K562 (cell line): Measurements from ENCODE around the gene UBL5. TPM values are rescaled to one million over a fixed set of nuclear protein-coding genes. Genes with fewer than 3 reads are reported as not detected.

Source experiments
- ARID1B ChIP-seq: fragments of 450-650 bp; IDR thresholded peaks from 2 replicates; pipeline ENCODE4 v1.6.1; 2016; ENCODE audit warnings: antibody characterized with exemption, mild to moderate bottlenecking, inconsistent platforms
- ARNT ChIP-seq, 2 experiments: fragments of 450-650 bp; IDR thresholded peaks; 2 replicates each; pipeline ENCODE4 v1.6.1; 2016; ENCODE audit warnings: mild to moderate bottlenecking in 1 of 2
- BCOR ChIP-seq: fragments of 450-650 bp; IDR thresholded peaks from 2 replicates; pipeline ENCODE4 v1.6.1; 2016
- CBFA2T3 ChIP-seq: fragments of 450-650 bp; IDR thresholded peaks from 2 replicates; pipeline ENCODE4 v1.6.1; 2017
- CBX5 ChIP-seq: IDR thresholded peaks from 2 replicates; pipeline ENCODE4 v1.6.1; 2014; ENCODE audit warnings: low read depth, borderline replicate concordance
- DNMT1 ChIP-seq: fragments of 450-650 bp; IDR thresholded peaks from 2 replicates; pipeline ENCODE4 v1.6.1; 2016; ENCODE audit warnings: antibody characterized with exemption, mild to moderate bottlenecking
- FIP1L1 ChIP-seq: fragments of 200-400 bp; formaldehyde crosslinking; IDR thresholded peaks from 2 replicates; pipeline ENCODE4 v1.6.1; 2018; ENCODE audit warnings: mild to moderate bottlenecking, low read depth, low read length; ENCODE audit not compliant: poor library complexity, severe bottlenecking
- FOXJ2 ChIP-seq: fragments of 200-800 bp; sonication (Bioruptor generic); IDR thresholded peaks from 2 replicates; pipeline ENCODE4 v1.6.1; 2016; ENCODE audit warnings: missing genetic modification characterization, missing compliant biosample characterization
- FOXK1 ChIP-seq: sonication (generic); formaldehyde crosslinking; IDR thresholded peaks from 2 replicates; pipeline ENCODE4 v1.8.0; 2022; ENCODE audit warnings: missing genetic modification reagents, mild to moderate bottlenecking, borderline replicate concordance
- GTF2B ChIP-seq: IDR thresholded peaks from 2 replicates; pipeline ENCODE4 v1.6.1; 2011; ENCODE audit not compliant: insufficient read length; ENCODE audit errors: extremely low read depth
- GTF2E2 ChIP-seq: fragments of 200-800 bp; sonication (Bioruptor generic); IDR thresholded peaks from 2 replicates; pipeline ENCODE4 v1.6.1; 2016; ENCODE audit warnings: missing genetic modification characterization, missing compliant biosample characterization
- GTF2F1 ChIP-seq: IDR thresholded peaks from 2 replicates; pipeline ENCODE4 v1.6.1; 2011; ENCODE audit warnings: low read depth, low read length, improper control_type of control experiment
- ILK ChIP-seq: fragments of 450-650 bp; IDR thresholded peaks from 2 replicates; pipeline ENCODE4 v1.6.1; 2016; ENCODE audit warnings: missing genetic modification characterization, low read depth, mild to moderate bottlenecking, missing compliant biosample characterization, moderate library complexity, borderline replicate concordance
- JUN ChIP-seq, 2 experiments: sonication (generic) in 1 of 2; formaldehyde crosslinking in 1 of 2; IDR thresholded peaks; 2 replicates each; pipeline versions ENCODE4 v1.6.1 to v1.8.0; 2012 to 2022; ENCODE audit warnings: borderline replicate concordance in 2 of 2, mild to moderate bottlenecking in 2 of 2, improper control_type of control experiment in 1 of 2, low read depth in 1 of 2, low read length in 1 of 2, missing genetic modification reagents in 1 of 2
- MCM3 ChIP-seq: fragments of 450-650 bp; IDR thresholded peaks from 2 replicates; pipeline ENCODE4 v1.6.1; 2016
- MTA1 ChIP-seq: fragments of 450-650 bp; IDR thresholded peaks from 2 replicates; pipeline ENCODE4 v1.6.1; 2017; ENCODE audit warnings: borderline replicate concordance
- MTF1 ChIP-seq: fragments of 250-450 bp; sonication (Bioruptor Pico); IDR thresholded peaks from 2 replicates; pipeline ENCODE4 v1.9.0; 2021; ENCODE audit warnings: moderate library complexity, mild to moderate bottlenecking, inconsistent platforms, borderline replicate concordance
- NR2F6 ChIP-seq: fragments of 450-650 bp; formaldehyde crosslinking; IDR thresholded peaks from 2 replicates; pipeline ENCODE4 v1.4.0; 2020; ENCODE audit warnings: mild to moderate bottlenecking
- NUFIP1 ChIP-seq: fragments of 450-650 bp; IDR thresholded peaks from 2 replicates; pipeline ENCODE4 v1.6.1; 2018; ENCODE audit not compliant: partially characterized antibody
- PHTF2 ChIP-seq: fragments of 250-450 bp; sonication (Bioruptor Pico); IDR thresholded peaks from 2 replicates; pipeline ENCODE4 v1.5.0; 2021; ENCODE audit warnings: mild to moderate bottlenecking
- RB1 ChIP-seq: fragments of 450-650 bp; IDR thresholded peaks from 2 replicates; pipeline ENCODE4 v1.6.1; 2017; ENCODE audit warnings: low read depth, mild to moderate bottlenecking
- SP2 ChIP-seq: IDR thresholded peaks from 2 replicates; pipeline ENCODE4 v1.6.1; 2011; ENCODE audit warnings: mild to moderate bottlenecking, low read depth, low read length, moderate library complexity; ENCODE audit not compliant: poor library complexity, severe bottlenecking; ENCODE audit errors: extremely low read depth
- U2AF1 ChIP-seq: fragments of 200-400 bp; formaldehyde crosslinking; optimal IDR thresholded peaks from 2 replicates; pipeline ENCODE3; 2017; ENCODE audit warnings: mild to moderate bottlenecking, low read depth, low read length, moderate library complexity
- USF2 ChIP-seq: sonication (generic); formaldehyde crosslinking; IDR thresholded peaks from 2 replicates; pipeline ENCODE4 v1.5.0; 2020; ENCODE audit warnings: missing genetic modification reagents
- ZBED1 ChIP-seq: IDR thresholded peaks from 2 replicates; pipeline ENCODE4 v1.6.1; 2014
- ZNF224 ChIP-seq: sonication (generic); formaldehyde crosslinking; IDR thresholded peaks from 2 replicates; pipeline ENCODE4 v1.8.0; 2022; ENCODE audit warnings: mild to moderate bottlenecking, missing genetic modification reagents
- ZNF263 ChIP-seq: sonication (generic); formaldehyde crosslinking; IDR thresholded peaks from 2 replicates; pipeline ENCODE4 v1.8.0; 2022; ENCODE audit warnings: mild to moderate bottlenecking, missing genetic modification reagents, borderline replicate concordance
- ZNF274 ChIP-seq: IDR thresholded peaks from 2 replicates; pipeline ENCODE4 v1.6.1; 2011; ENCODE audit warnings: low read depth, mild to moderate bottlenecking, low read length, moderate library complexity, borderline replicate concordance
- ZNF347 ChIP-seq: fragments of 450-650 bp; formaldehyde crosslinking; IDR thresholded peaks from 2 replicates; pipeline ENCODE4 v1.4.0; 2020; ENCODE audit warnings: low read depth, mild to moderate bottlenecking, moderate library complexity
- ZNF780A ChIP-seq: fragments of 250-450 bp; sonication (Bioruptor Pico); IDR thresholded peaks from 2 replicates; pipeline ENCODE4 v1.5.0; 2021; ENCODE audit warnings: mild to moderate bottlenecking
- ZSCAN29 ChIP-seq: fragments of 450-650 bp; IDR thresholded peaks from 2 replicates; pipeline ENCODE4 v1.6.1; 2017
- polyA plus RNA-seq, 8 experiments: library from polyadenylated mRNA; depleted of rRNA in 4 of 8; stranded (reverse) in 5 of 8; unstranded in 3 of 8; fragments of >200 nt; fragmentation: Nextera tagmentation in 2 of 8; fragmentation: Illumina TruSeq in 1 of 8; extraction: Ambion mirVana in 2 of 8; extraction: Trizol in 1 of 8; gene quantifications; 2 replicates each; pipeline versions ENCODE4 v1.2.1 to v1.2.3, GENCODE V29; 2011 to 2014; ENCODE audit warnings: inconsistent platforms in 1 of 8, missing spikeins in 1 of 8
- total RNA-seq, 7 experiments: library from RNA; depleted of rRNA in 6 of 7; stranded (reverse); fragments of >200 nt in 6 of 7; fragmentation: Illumina TruSeq in 2 of 7; extraction: Trizol in 2 of 7; gene quantifications; 2 replicates each; pipeline versions ENCODE4 v1.2.1 to v1.2.3, GENCODE V29; 2011 to 2021; ENCODE audit warnings: low replicate concordance in 1 of 7

Gene UBL5
- total and polyA plus RNA-seq, 9 of the 15 experiments (the other 6 are each of a cell fraction or from before 2014, with no cell fraction given): 410 to 1,266 (median 613) TPM

GRCh38 chr19:9878511-9879196 lies 50.9 kb downstream of the UBL5 start (continued):
- TF ChIP-seq FOXK1 (CRISPR knock-in tag): no peak
- no peak for TF ChIP-seq ZNF274
- TF ChIP-seq U2AF1: no peak
- no peak for TF ChIP-seq CBX5
- TF ChIP-seq ARID1B: no peak
- TF ChIP-seq ZNF347 (CRISPR knock-in tag): no peak
- TF ChIP-seq SP2: no peak
- TF ChIP-seq USF2 (CRISPR knock-in tag): no peak
- no peak for TF ChIP-seq ZNF263 (CRISPR knock-in tag)
- TF ChIP-seq DNMT1: no peak
- TF ChIP-seq CBFA2T3: peak; percentile 37; the same call in 1 of the 2 replicates
- no peak for TF ChIP-seq FIP1L1
- no peak for TF ChIP-seq GTF2E2 (tag)
- no peak for TF ChIP-seq MCM3
- TF ChIP-seq ZSCAN29: no peak
- no peak for TF ChIP-seq GTF2F1
- no peak for TF ChIP-seq ARNT (IDR thresholded peaks at IDR 0.05)
- TF ChIP-seq RB1: no peak
- TF ChIP-seq GTF2B: no peak
- TF ChIP-seq ZBED1: no peak
- TF ChIP-seq FOXJ2 (tag): no peak
- TF ChIP-seq MTA1: no peak
- TF ChIP-seq PHTF2 (CRISPR knock-in tag): no peak
- TF ChIP-seq ZNF780A: no peak
- 0 out of 2 replicates have a peak, but pooled peaks have one; percentile 60 for TF ChIP-seq BCOR
- TF ChIP-seq JUN (IDR thresholded peaks at IDR 0.05; ENCODE audit: borderline replicate concordance, low read depth, low read length): no peak
- TF ChIP-seq JUN (CRISPR knock-in tag; IDR thresholded peaks at IDR 0.05; ENCODE audit: borderline replicate concordance): no peak
- no peak for TF ChIP-seq NR2F6
- no peak for TF ChIP-seq ILK (tag)
- no peak for TF ChIP-seq MTF1
- no peak for TF ChIP-seq NUFIP1
- no peak for TF ChIP-seq ZNF224 (CRISPR knock-in tag)
